Neural progenitor cell (in vitro differentiated cells): ENCODE results near the gene AMY1A.
"Not testable (repeated sequence)": the region's sequence is repeated elsewhere in the genome, so short reads cannot be mapped to it uniquely, and the experiment has no call there.

Source experiments
- CTCF ChIP-seq: fragments of 200-600 bp; sonication (generic); IDR thresholded peaks from 2 replicates; pipeline ENCODE4 v1.5.1; 2017; ENCODE audit warnings: antibody characterized with exemption, mild to moderate bottlenecking
- EZH2phosphoT487 ChIP-seq: fragments of 200-600 bp; sonication (generic); IDR thresholded peaks from 2 replicates; pipeline ENCODE4 v1.6.1; 2017; ENCODE audit warnings: antibody characterized with exemption

DNA sequence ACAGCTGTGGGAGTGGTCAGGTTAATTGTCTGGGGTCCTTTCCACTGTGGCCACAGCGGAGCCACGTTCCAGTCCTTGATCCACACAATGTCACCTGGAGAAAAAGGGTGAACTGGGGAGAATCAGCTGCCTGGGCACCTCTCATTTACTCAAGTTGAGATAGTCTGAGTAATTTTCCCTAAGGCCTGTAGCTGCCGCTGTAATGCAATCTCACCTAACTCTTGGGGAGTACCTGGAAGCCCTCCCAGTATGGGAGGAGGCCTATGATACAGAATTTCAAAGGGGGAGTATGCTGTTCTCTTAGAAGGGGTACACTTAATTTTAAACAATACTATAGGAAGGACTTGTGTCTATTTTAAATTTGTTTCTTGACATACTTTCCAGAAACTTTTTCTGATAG, 5.3 kb upstream of the AMY1A start:
- not testable (repeated sequence) for TF ChIP-seq CTCF, EZH2phosphoT487
